GM20431 (cell line): Measurements from ENCODE around the gene PARD6A.

ENCODE experiments used
- in situ Hi-C: fragments of 300-500 bp; cut with MseI, MboI; formaldehyde crosslinking; loops from one replicate; pipeline ENCODE4 v1.15.0; 2020; ENCODE audit warnings: low sequenced_read_pairs; ENCODE audit not compliant: unreplicated experiment

The PARD6A gene

GRCh38 chr16:67653128-67653788 is 7.5 kb upstream of the PARD6A start:
- in situ Hi-C loops, result loop anchor here (10.0 kb wide), 1 partner anchor 108 kb away; no protein-coding TSS in a partner anchor

DNA sequence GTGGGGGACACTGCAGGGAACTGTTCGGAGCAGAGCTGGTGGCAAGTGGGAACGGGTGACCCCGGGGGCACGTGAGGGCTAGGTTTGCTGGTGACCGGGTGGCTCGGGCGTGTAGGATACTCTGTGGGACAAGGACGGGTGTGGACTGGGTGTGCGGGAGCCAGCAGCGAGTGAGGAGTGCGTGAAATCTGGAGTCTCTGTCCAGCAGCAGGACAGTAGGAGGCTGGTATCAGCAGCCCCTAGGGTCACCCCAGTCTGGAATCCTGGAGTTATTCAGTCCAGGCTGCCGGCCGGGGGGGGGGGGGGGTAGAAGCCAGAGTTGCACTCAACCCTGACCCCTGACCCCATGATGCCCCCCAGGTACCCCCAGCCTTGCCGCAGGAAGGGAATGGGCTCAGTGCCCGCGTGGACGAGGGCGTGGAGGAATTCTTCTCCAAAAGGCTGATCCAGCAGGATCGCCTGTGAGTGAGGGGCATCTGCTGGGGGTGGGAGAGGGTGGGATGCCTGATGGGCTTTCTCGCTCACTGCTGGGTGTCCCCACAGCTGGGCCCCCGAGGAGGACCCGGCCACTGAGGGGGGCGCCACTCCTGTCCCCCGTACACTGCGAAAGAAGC is 6.9 kb upstream of the PARD6A start:
- in situ Hi-C loops, result loop anchor here (10.0 kb wide), 1 partner anchor 109 kb away; no protein-coding TSS in a partner anchor

GRCh38 chr16:67654403-67654911 is 6.3 kb upstream of the PARD6A start:
- in situ Hi-C loops, result loop anchor here (10.0 kb wide), 1 partner anchor 110 kb away; no protein-coding TSS in a partner anchor

DNA sequence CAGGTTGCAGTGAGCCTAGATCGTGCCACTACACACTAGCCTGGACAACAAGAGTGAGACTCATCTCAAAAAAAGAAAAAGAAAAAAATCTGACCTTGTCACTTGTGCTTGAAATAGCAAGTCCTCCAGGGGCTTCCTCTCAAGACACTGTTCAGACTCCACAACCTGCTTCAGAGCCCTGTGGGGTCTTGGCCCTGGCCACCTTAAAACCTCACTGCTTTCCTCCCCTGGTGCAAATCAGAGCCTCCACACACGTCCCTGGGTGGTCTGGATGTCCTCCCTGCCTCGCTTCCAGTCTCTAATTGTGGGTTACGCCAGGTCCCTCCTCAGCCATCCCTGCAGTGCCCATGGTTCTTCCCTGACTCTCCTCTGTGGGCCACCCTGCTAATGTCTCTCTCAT is 5.4 kb upstream of the PARD6A start:
- in situ Hi-C loops, result loop anchor here (10.0 kb wide), 1 partner anchor 111 kb away; no protein-coding TSS in a partner anchor

GRCh38 chr16:67656344-67657016 is 4.3 kb upstream of the PARD6A start:
- in situ Hi-C loops, result loop anchor here (10.0 kb wide), 1 partner anchor 112 kb away; no protein-coding TSS in a partner anchor

DNA sequence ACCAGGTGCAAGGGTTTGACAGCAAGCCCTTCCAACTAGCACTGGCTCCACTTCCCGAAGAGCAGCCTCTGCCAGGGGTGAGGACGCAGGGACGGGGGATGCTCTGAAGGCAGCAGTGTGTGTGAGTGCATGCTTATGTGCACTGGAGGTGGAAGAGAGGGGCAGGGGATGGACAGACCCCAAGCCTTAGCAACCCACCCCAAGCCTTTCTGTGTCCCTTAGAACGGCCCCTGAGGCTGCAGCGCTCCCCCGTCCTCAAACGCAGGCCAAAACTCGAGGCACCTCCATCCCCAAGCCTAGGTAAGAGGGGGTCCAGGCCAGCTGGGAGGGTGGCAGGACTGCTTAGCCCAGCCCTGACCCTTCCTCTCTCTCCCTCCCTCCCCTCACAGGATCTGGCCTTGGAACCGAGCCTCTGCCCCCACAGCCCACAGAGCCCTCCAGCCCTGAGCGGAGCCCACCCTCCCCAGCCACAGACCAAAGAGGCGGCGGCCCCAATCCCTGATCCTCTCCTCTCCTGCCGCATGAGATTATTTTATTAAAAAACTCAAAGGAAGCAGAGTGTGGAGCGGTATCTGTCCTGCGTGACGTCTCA is 3.6 kb upstream of the PARD6A start:
- in situ Hi-C loops, result loop anchor here (10.0 kb wide), 1 partner anchor 112 kb away; no protein-coding TSS in a partner anchor

GRCh38 chr16:67657751-67658518 is 2.8 kb upstream of the PARD6A start:
- in situ Hi-C loops, result loop anchor here (10.0 kb wide), 1 partner anchor 113 kb away; no protein-coding TSS in a partner anchor

- in situ Hi-C loops, result loop anchor here (10.0 kb wide), 1 partner anchor 114 kb away; no protein-coding TSS in a partner anchor
Observed at GRCh38 chr16:67658849-67659674, 1.7 kb upstream of the PARD6A start.

GRCh38 chr16:67659675-67660563 is 841 bp upstream of the PARD6A start, which contains the start of gene ACD:
ACD (minus strand) TSS chr16:67660260; CDS start chr16:67660220, 40 bp downstream.
- in situ Hi-C loops, result loop anchor here (10.0 kb wide), 1 partner anchor 115 kb away; no protein-coding TSS in a partner anchor

DNA sequence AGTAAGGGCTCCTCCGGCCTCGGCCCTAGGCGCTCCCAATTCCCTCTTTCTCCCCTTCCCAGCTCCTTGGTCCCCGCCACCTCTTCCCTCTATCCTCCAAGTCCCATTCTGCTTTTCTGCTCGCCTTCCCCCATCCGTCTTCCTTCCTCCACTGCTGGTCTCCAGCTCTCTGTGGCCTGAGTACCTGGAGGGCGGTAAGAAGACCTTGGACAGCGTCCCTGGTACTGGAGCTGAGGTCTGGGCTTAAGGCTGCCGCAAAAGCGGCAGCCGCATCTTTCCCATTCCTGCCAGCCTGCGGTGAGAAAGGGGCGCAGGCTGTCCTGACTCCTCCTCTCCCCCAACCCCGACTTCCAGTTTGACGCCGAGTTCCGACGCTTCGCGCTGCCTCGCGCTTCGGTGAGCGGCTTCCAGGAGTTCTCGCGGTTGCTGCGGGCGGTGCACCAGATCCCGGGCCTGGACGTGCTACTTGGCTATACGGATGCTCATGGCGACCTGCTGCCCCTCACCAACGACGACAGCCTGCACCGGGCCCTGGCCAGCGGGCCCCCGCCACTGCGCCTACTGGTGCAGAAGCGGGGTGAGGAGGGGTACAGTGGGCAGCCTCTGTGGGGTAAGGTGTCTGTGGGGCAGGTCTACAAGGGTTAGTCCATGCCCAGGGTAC is 471 bp downstream of the PARD6A start:
- in situ Hi-C loops, result no loop called here

GRCh38 chr16:67661886-67662652 is 1.3 kb downstream of the PARD6A start:
- in situ Hi-C loops, result no loop called here

- in situ Hi-C loops, result no loop called here
Observed at GRCh38 chr16:67662653-67663010, 1.9 kb downstream of the PARD6A start.

GRCh38 chr16:67663151-67663876 is 2.6 kb downstream of the PARD6A start:
- in situ Hi-C loops, result no loop called here

DNA sequence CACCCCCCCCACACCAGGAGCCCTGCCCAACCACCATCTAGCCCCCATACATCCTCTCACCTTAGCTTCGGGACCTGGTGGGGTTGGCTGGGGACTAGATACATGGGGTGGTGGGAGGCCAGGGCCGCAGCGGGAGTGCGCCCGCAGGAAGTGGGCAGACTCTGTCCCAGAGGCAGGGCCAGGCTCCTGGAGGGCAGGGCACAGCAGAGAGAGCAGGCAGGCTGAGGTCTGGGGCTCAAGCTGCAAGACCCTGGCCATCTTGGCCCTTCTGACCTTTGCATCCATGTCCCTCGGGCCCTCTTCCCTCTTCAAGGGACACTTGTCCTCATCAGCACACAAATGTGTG is 3.1 kb downstream of the PARD6A start:
- in situ Hi-C loops, result no loop called here

DNA sequence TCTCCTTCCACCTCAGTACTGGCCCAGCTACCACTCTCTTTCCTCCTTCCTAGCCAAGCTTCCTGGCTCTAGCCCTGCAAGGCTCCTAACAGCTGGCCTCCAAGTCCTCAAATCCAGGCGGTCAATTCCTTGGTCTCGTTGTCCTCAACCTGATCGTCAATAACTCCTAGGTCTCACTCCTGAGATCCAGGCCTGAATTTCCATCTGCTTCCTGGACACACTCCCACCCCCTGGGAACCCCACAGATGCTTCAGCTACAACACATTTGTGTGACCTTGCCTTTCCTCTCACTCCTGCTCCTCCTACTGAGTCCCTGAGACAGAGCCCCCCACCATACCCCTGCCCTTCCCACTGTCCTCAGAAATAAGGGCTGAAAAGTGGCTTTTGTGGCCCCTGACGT is 3.5 kb downstream of the PARD6A start:
- in situ Hi-C loops, result no loop called here

DNA sequence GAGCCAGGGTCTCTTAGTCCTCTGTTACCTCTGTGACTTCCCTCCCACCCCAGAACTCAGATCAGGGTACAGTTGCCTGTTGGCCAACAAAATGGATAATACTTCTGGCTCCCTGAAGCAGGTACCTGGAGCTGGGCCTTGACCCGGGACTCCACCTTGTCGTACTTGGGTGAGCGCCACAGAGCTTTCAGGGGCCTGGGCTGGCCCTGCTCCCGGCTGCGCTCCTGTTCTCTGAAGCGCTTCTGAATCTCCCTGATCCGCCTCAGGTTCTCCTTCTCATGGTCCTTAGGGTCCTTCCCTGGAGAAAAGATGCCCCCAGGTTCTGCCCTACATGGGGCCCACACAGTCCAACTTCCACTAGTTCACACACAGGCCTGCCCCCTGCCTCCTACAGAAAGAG is 4.1 kb downstream of the PARD6A start:
- in situ Hi-C loops, result no loop called here
